ENCODE results near the gene KDM7A. TPM values are rescaled to one million over a fixed set of nuclear protein-coding genes. Genes with fewer than 3 reads are reported as not detected.

The KDM7A gene
- total RNA-seq, 4 donors from 2014 or later, result 15.3 to 34.5 (median 23.2) TPM

DNA sequence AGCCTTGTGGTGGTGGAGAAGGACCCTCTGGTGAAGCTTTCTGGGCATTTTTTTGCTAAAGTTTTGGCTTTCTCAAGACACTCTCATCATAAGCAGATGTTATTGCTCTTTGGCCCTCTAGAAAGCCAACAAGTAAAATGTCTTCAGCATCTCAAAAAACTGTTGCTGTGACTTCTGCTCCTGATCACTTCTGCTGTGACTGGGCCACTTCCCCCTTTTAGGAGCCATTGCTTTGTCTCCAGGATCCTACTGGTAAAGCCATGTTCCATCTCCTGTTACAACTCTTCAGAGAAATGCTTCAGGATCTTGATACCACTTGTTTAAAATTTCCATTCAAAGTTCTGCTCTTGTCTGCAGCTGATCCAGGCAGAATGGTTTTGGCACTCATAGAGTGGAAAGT is 125.0 kb downstream of the KDM7A start:
- TF ChIP-seq EP300 (IDR thresholded peaks at IDR 0.05) (no peak), POLR2A (IDR thresholded peaks at IDR 0.05) (no peak), CTCF (IDR thresholded peaks at IDR 0.05) (no peak)
- Histone ChIP-seq H3K4me1 (peaks cover 0 to 12% (median 0%) of the 10 kb centered on the region in 4 donors), H3K36me3 (peaks cover 0 to 52% (median 0%) of the 10 kb centered on the region in 3 donors), H3K4me3 (no peak overlapping the region), H3K27me3 (no peaks in the 10 kb centered on the region), H3K9me3 (no peaks in the 10 kb centered on the region), H3K27ac (no peak overlapping the region)
- no peak for DNase-seq (ENCODE audit: low spot score in 2 of 2)

DNA sequence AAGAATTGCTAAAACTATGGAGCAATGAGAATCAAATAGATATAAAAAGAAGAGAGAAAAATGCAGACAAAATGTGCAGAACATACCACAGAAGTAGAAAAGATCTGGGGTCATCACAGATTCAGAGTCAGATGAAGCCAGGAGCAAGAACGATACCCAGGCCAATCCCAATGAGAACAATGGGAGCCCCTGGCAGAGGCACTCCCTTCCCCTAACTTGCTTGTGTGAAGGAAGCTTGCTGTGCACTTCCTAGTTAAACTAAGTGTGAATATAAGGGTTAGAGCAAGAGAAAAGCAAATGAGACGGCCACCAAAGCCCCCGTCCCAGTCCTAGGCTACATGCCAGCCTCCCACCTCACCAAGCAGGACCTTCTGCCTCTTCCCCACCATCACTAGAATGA is 126.7 kb downstream of the KDM7A start:
- 81 to 84% methylated on average over 3 of the region's 3 CpGs for WGBS, 2 donors
- Histone ChIP-seq H3K4me3 (no peak overlapping the region), H3K27ac (peak overlapping the region in 1 of 4 donors; percentile 11), H3K9me3 (no peaks in the 10 kb centered on the region), H3K36me3 (peaks cover 0 to 63% (median 0%) of the 10 kb centered on the region in 3 donors), H3K27me3 (no peaks in the 10 kb centered on the region), H3K4me1 (peaks cover 0 to 12% (median 0%) of the 10 kb centered on the region in 4 donors)
- DNase-seq (ENCODE audit: low spot score in 2 of 2), result no peak
- TF ChIP-seq EP300 (IDR thresholded peaks at IDR 0.05) (no peak), CTCF (IDR thresholded peaks at IDR 0.05) (no peak), POLR2A (IDR thresholded peaks at IDR 0.05) (no peak)

DNA sequence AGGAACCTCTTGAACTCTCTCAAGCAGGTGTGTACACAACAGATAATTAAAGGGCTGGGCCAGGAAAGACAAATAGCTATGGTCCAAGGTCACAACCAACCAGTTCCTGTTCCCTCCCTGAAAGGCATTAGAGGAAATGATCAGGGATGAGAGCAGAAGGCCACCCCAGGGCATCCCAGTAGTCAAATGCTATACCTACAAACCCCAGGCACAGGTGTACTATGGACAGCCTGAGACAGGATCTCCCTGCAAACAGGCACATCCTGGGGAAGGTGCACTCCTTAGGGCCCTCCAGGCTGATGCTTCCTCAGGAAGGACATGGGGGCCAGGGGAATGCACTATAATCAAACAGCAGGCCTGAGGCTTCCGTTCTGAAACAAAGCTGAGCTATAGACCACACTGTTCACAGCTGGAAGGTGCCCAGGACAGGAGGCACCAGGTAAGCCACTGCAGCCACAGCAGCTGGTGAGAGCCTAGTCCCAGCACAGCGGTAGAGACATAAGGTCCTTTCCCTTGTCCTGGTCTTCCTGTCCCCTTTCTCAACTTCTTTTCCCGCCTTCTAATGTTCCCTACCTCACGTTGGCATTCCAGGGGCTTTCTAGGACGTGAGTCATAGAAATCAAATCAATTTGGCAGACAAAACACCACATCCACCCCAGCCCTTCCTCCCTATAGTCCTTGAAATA is 127.3 kb downstream of the KDM7A start:
- peaks cover 0 to 64% (median 0%) of the 10 kb centered on the region in 3 donors for H3K36me3 ChIP-seq

DNA sequence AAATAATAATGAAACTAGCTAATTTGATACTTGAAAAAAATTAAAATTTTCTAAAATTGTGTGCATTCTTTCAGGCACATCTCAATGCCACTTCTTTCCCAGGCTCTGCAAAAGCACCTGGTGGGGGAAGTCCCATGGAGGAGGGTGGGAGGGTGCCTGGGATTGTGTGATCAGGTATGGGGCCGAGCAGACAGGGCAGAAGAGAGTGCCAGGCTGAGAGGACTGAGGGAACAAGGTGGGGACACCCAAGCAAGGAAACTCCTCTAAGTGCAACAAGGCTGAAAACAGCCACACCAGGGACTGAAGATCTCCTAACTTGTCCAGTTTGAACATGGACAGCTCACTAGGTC is 127.8 kb downstream of the KDM7A start:
- Histone ChIP-seq H3K27me3 (no peaks in the 10 kb centered on the region), H3K9me3 (no peaks in the 10 kb centered on the region), H3K36me3 (peaks cover 0 to 64% (median 0%) of the 10 kb centered on the region in 3 donors), H3K27ac (no peak overlapping the region), H3K4me3 (no peak overlapping the region), H3K4me1 (peaks cover 0 to 12% (median 0%) of the 10 kb centered on the region in 4 donors)
- 68 to 71% methylated on average over 1 of the region's 1 CpG for WGBS, 2 donors
- TF ChIP-seq EP300 (IDR thresholded peaks at IDR 0.05) (no peak), CTCF (IDR thresholded peaks at IDR 0.05) (no peak), POLR2A (IDR thresholded peaks at IDR 0.05) (no peak)
- no peak for DNase-seq (ENCODE audit: low spot score in 2 of 2)

More for the DNA sequence above, 127.3 kb downstream of the KDM7A start:
- Histone ChIP-seq H3K4me3 (no peak overlapping the region), H3K4me1 (peaks cover 0 to 12% (median 0%) of the 10 kb centered on the region in 4 donors), H3K27me3 (no peaks in the 10 kb centered on the region), H3K9me3 (no peaks in the 10 kb centered on the region), H3K27ac (peak overlapping the region in 1 of 4 donors; percentile 49)
- TF ChIP-seq CTCF (IDR thresholded peaks at IDR 0.05) (no peak), POLR2A (IDR thresholded peaks at IDR 0.05) (no peak), EP300 (IDR thresholded peaks at IDR 0.05) (no peak)
- DNase-seq (ENCODE audit: low spot score in 2 of 2), result no peak
- WGBS, 2 donors, result 64 to 73% methylated on average over 5 of the region's 5 CpGs

DNA sequence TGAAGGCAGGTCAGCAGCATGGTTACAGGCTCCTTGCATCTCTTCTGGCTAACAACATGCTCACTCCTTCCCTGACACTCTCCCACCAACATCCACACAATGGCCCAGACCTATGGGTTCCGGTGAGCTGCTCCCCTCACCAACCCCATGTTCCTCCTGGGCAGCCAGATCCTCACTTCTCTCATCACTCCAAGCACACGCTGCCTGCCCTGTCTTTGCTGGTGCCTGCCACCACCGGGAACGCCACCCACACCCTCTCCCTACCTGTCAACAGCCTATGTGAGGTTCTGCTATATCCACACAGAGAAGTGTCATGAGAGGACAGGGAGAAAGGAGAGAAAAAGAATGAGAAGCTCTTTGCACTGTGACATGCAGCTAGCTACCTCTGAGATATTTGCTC is 128.6 kb downstream of the KDM7A start:
- no peak for DNase-seq (ENCODE audit: low spot score in 2 of 2)
- Histone ChIP-seq H3K27ac (no peak overlapping the region), H3K36me3 (peaks cover 0 to 68% (median 0%) of the 10 kb centered on the region in 3 donors), H3K4me3 (no peak overlapping the region), H3K9me3 (no peaks in the 10 kb centered on the region), H3K4me1 (peaks cover 0 to 12% (median 0%) of the 10 kb centered on the region in 4 donors), H3K27me3 (no peaks in the 10 kb centered on the region)
- 94 to 96% methylated on average over 4 of the region's 4 CpGs for WGBS, 2 donors
- TF ChIP-seq EP300 (IDR thresholded peaks at IDR 0.05) (no peak), CTCF (IDR thresholded peaks at IDR 0.05) (no peak), POLR2A (IDR thresholded peaks at IDR 0.05) (no peak)

All from tibial nerve (tissue), 4 donors.